Endodermal cell (in vitro differentiated cells): ENCODE data around the gene PITPNC1. TPM values are rescaled to one million over a fixed set of nuclear protein-coding genes. Genes with fewer than 3 reads are reported as not detected.
A peak's percentile ranks its signal among the peaks of the same experiment; 100 is the strongest.

Source experiments
- DNase-seq: peaks from one replicate; pipeline ENCODE4 v3.0.0-alpha.2; 2017
- H3K27ac ChIP-seq: 2 replicates; pipeline ENCODE4 v1.5.1; 2013; ENCODE audit warnings: mild to moderate bottlenecking, low read depth, low read length, moderate library complexity
- H3K27me3 ChIP-seq: 2 replicates; pipeline ENCODE4 v1.6.1; 2013; ENCODE audit warnings: mild to moderate bottlenecking, low read length, moderate library complexity; ENCODE audit not compliant: insufficient read depth, control insufficient read depth, poor library complexity, severe bottlenecking
- H3K36me3 ChIP-seq: 2 replicates; pipeline ENCODE4 v1.7.0; 2013; ENCODE audit warnings: mild to moderate bottlenecking, low read length, moderate library complexity; ENCODE audit not compliant: control insufficient read depth, insufficient read depth
- H3K4me1 ChIP-seq: one replicate; pipeline ENCODE4 v1.7.0; 2013; ENCODE audit warnings: low read length; ENCODE audit not compliant: control insufficient read depth, insufficient read depth
- H3K4me3 ChIP-seq: 2 replicates; pipeline ENCODE4 v1.5.1; 2013; ENCODE audit warnings: mild to moderate bottlenecking, low read length, moderate library complexity
- H3K9ac ChIP-seq: 2 replicates; pipeline ENCODE4 v1.6.1; 2013; ENCODE audit warnings: mild to moderate bottlenecking, low read length, moderate library complexity; ENCODE audit not compliant: poor library complexity, severe bottlenecking; ENCODE audit errors: extremely low read depth
- H3K9me3 ChIP-seq: 2 replicates; pipeline ENCODE4 v1.6.1; 2013; ENCODE audit warnings: mild to moderate bottlenecking, low read length, moderate library complexity; ENCODE audit not compliant: control insufficient read depth
- H3K27ac Mint-ChIP-seq: 2 replicates; pipeline ENCODE4 v1.8.0; 2020; ENCODE audit warnings: mixed read lengths
- H3K27me3 Mint-ChIP-seq: 2 replicates; pipeline ENCODE4 v1.8.0; 2021; ENCODE audit warnings: mild to moderate bottlenecking, mixed read lengths; ENCODE audit not compliant: insufficient read depth
- H3K36me3 Mint-ChIP-seq: 2 replicates; pipeline ENCODE4 v1.8.0; 2020; ENCODE audit warnings: low read depth, mixed read lengths
- H3K4me1 Mint-ChIP-seq: 2 replicates; pipeline ENCODE4 v1.8.0; 2020; ENCODE audit warnings: mixed read lengths
- H3K4me3 Mint-ChIP-seq: 2 replicates; pipeline ENCODE4 v1.8.0; 2020; ENCODE audit warnings: mild to moderate bottlenecking, moderate library complexity, mixed read lengths
- H3K9me3 Mint-ChIP-seq: 2 replicates; pipeline ENCODE4 v1.8.0; 2020; ENCODE audit warnings: mild to moderate bottlenecking, mixed read lengths
- CTCF ChIP-seq: fragments of 200-600 bp; sonication (generic); conservative IDR thresholded peaks from 2 replicates; pipeline ENCODE4 v1.5.0; 2021; ENCODE audit warnings: antibody characterized with exemption, mild to moderate bottlenecking
- WGBS, 2 experiments: methylation state at CpG; one replicate each; pipeline versions ENCODE4 v1.1.5 to v1.1.7; 2013; ENCODE audit warnings: missing lambda C conversion rate in 2 of 2, mixed read lengths in 1 of 2; ENCODE audit not compliant: insufficient coverage in 1 of 2, insufficient read length in 1 of 2; 5-methylcytosine and 5-hydroxymethylcytosine counted together
- total RNA-seq, 2 donors: library from RNA; stranded (reverse); fragmentation: NEBNext Ultra II Directional in 1 of 2; extraction: Animal tissue kit (Norgen Biotek cat#: 25700) in 1 of 2; gene quantifications; 2 replicates in 1 of 2; 3 replicates in 1 of 2; pipeline ENCODE4 v1.2.1, GENCODE V29; 2021

PITPNC1 gene
- total RNA-seq, 2 donors from 2014 or later: 28.9 to 36.4 TPM

GRCh38 chr17:67517325-67517724 is 140.2 kb downstream of the PITPNC1 start:
- no peak for DNase-seq
- H3K4me3 Mint-ChIP-seq: no peak overlapping the region
- WGBS, 2 experiments: 92% methylated on average over 1 of the region's 1 CpG; no CpG with 5 or more reads in 1 of the 2 experiments
- H3K4me1 Mint-ChIP-seq: peaks cover 45% of the 10 kb centered on the region
- no peaks in the 10 kb centered on the region for H3K27me3 ChIP-seq
- H3K27ac Mint-ChIP-seq: no peak overlapping the region
- H3K27me3 Mint-ChIP-seq: no peaks in the 10 kb centered on the region
- no peak overlapping the region for H3K27ac ChIP-seq
- H3K36me3 ChIP-seq: no peaks in the 10 kb centered on the region
- peaks cover 6% of the 10 kb centered on the region for H3K9me3 ChIP-seq
- no peak overlapping the region for H3K4me3 ChIP-seq
- peaks cover 10% of the 10 kb centered on the region for H3K4me1 ChIP-seq
- TF ChIP-seq CTCF: peak; percentile 26
- peaks cover 2% of the 10 kb centered on the region for H3K36me3 Mint-ChIP-seq
- peaks cover 10% of the 10 kb centered on the region for H3K9me3 Mint-ChIP-seq
- no peak overlapping the region for H3K9ac ChIP-seq

DNA sequence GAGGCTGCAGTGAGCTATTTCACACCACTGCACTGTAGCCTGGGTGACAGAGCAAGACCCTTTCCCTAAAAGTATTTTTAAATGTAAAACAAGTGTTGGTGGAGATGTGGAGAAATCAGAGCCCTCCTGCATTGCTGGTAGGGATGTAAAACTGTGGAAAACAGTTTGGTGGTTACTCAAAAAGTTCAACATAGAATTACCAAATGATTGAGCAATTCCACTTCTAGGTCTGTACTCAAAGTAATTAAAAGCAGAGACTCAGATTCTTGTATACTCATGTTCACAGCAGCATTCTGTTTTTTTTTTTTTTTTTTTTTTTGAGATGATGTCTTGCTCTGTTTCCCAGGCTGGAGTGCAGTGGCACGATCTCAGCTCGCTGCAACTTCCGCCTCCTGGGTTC is 141.8 kb downstream of the PITPNC1 start:
- 97% methylated on average over 3 of the region's 3 CpGs; no CpG with 5 or more reads in 1 of the 2 experiments for WGBS, 2 experiments
- Mint-ChIP-seq H3K36me3 (peaks cover 2% of the 10 kb centered on the region), H3K9me3 (peaks cover 10% of the 10 kb centered on the region), H3K4me1 (peaks cover 45% of the 10 kb centered on the region), H3K4me3 (no peak overlapping the region), H3K27me3 (no peaks in the 10 kb centered on the region), H3K27ac (no peak overlapping the region)
- Histone ChIP-seq H3K9me3 (peaks cover 6% of the 10 kb centered on the region), H3K4me1 (peaks cover 10% of the 10 kb centered on the region), H3K36me3 (no peaks in the 10 kb centered on the region), H3K27ac (no peak overlapping the region), H3K27me3 (no peaks in the 10 kb centered on the region), H3K4me3 (no peak overlapping the region), H3K9ac (no peak overlapping the region)
- no peak for TF ChIP-seq CTCF
- no peak for DNase-seq

- peaks cover 6% of the 10 kb centered on the region for H3K9me3 ChIP-seq
- no peak overlapping the region for H3K4me3 ChIP-seq
- Mint-ChIP-seq H3K27ac (no peak overlapping the region), H3K4me3 (no peak overlapping the region), H3K27me3 (no peaks in the 10 kb centered on the region), H3K36me3 (peaks cover 2% of the 10 kb centered on the region), H3K4me1 (peaks cover 42% of the 10 kb centered on the region), H3K9me3 (peaks cover 10% of the 10 kb centered on the region)
- TF ChIP-seq CTCF: no peak
- H3K4me1 ChIP-seq: peaks cover 9% of the 10 kb centered on the region
- 48 to 66% methylated on average over 4 to 5 of the region's 5 CpGs for WGBS, 2 experiments
- no peaks in the 10 kb centered on the region for H3K36me3 ChIP-seq
- peak; percentile 74 for DNase-seq
- no peaks in the 10 kb centered on the region for H3K27me3 ChIP-seq
- H3K9ac ChIP-seq: no peak overlapping the region
- no peak overlapping the region for H3K27ac ChIP-seq
These were observed 142.7 kb downstream of the PITPNC1 start for GRCh38 chr17:67519801-67520251.
